H1 (cell line): ENCODE data around the gene GPC1. TPM values are rescaled to one million over a fixed set of nuclear protein-coding genes. Genes with fewer than 3 reads are reported as not detected.

Experiments
- CTCF ChIA-PET: fragments of 300-600 bp; sonication (Branson Sonifier 250); formaldehyde crosslinking; loops from one replicate; lab custom pipeline; 2021; ENCODE audit not compliant: partially characterized antibody; lab: Charles Lee
- POLR2A ChIA-PET: fragments of 300-600 bp; sonication (Branson Sonifier 250); formaldehyde crosslinking; loops from one replicate; lab custom pipeline; 2021; ENCODE audit warnings: inconsistent platforms; ENCODE audit not compliant: partially characterized antibody; lab: Charles Lee
- DNase-seq, 2 experiments: peaks; one replicate each; pipeline versions ENCODE4 v3.0.0 to v3.0.0-alpha.2; 2010 to 2022; ENCODE audit warnings: low spot score in 2 of 2, low read depth in 1 of 2, mixed read lengths in 1 of 2
- FAIRE-seq: peaks from 2 replicates; lab custom pipeline; 2011; peaks lifted over from hg19 to GRCh38; lab: Jason Lieb, UNC
- H2AFZ ChIP-seq: 2 replicates; pipeline ENCODE4 v1.8.1; 2012; ENCODE audit warnings: low read length, inconsistent platforms
- H2AK5ac ChIP-seq: 2 replicates; pipeline ENCODE4 v1.6.1; 2013; ENCODE audit warnings: low read depth, low read length
- H2BK120ac ChIP-seq: replicated peaks from 2 replicates; pipeline ENCODE3; 2013; ENCODE audit warnings: low read depth, low read length, inconsistent platforms
- H2BK12ac ChIP-seq: 2 replicates; pipeline ENCODE4 v1.6.1; 2013; ENCODE audit warnings: low read depth, low read length
- H2BK15ac ChIP-seq: 2 replicates; pipeline ENCODE4 v1.6.1; 2013; ENCODE audit warnings: low read length
- H2BK20ac ChIP-seq: 2 replicates; pipeline ENCODE4 v1.6.1; 2013; ENCODE audit warnings: low read length
- H2BK5ac ChIP-seq: 2 replicates; pipeline ENCODE4 v1.6.1; 2013; ENCODE audit warnings: low read depth, low read length
- H3K14ac ChIP-seq: 2 replicates; pipeline ENCODE4 v1.6.1; 2013; ENCODE audit warnings: inconsistent platforms; ENCODE audit not compliant: insufficient read length
- H3K18ac ChIP-seq: 2 replicates; pipeline ENCODE4 v1.6.1; 2013; ENCODE audit warnings: low read length; ENCODE audit errors: extremely low read depth
- H3K23ac ChIP-seq: 2 replicates; pipeline ENCODE4 v1.6.1; 2013; ENCODE audit warnings: inconsistent platforms; ENCODE audit not compliant: insufficient read length
- H3K23me2 ChIP-seq: 2 replicates; pipeline ENCODE4 v1.6.1; 2013; ENCODE audit warnings: low read depth, low read length
- H3K27ac ChIP-seq: 2 replicates; pipeline ENCODE4 v1.6.1; 2011; ENCODE audit warnings: low read depth, low read length, inconsistent platforms
- H3K27me3 ChIP-seq, 4 experiments: replicated peaks in 1 of 4; 1 replicate in 1 of 4; 2 replicates in 3 of 4; pipeline versions ENCODE4 v1.6.1 to v1.8.1; 2011 to 2013; ENCODE audit warnings: low read length in 3 of 4, mild to moderate bottlenecking in 3 of 4, inconsistent platforms in 2 of 4, mixed read lengths in 2 of 4, moderate library complexity in 1 of 4; ENCODE audit not compliant: control insufficient read depth in 3 of 4, insufficient read depth in 3 of 4; ENCODE audit errors: extremely low read depth in 1 of 4
- H3K36me3 ChIP-seq, 4 experiments: 2 replicates each; pipeline versions ENCODE4 v1.6.1 to v1.8.1; 2011 to 2013; ENCODE audit warnings: mild to moderate bottlenecking in 4 of 4, low read length in 3 of 4, moderate library complexity in 2 of 4, control low read depth in 1 of 4, inconsistent platforms in 1 of 4; ENCODE audit not compliant: insufficient read depth in 4 of 4, control insufficient read depth in 2 of 4
- H3K4ac ChIP-seq: replicated peaks from 2 replicates; pipeline ENCODE3; 2013; ENCODE audit warnings: low read length, low read depth, mixed read lengths, inconsistent platforms; ENCODE audit not compliant: insufficient read length
- H3K4me1 ChIP-seq, 4 experiments: replicated peaks in 1 of 4; 1 replicate in 1 of 4; 2 replicates in 3 of 4; pipeline versions ENCODE4 v1.6.1 to v1.8.1; 2011 to 2013; ENCODE audit warnings: low read length in 3 of 4, inconsistent platforms in 2 of 4, mixed read lengths in 1 of 4; ENCODE audit not compliant: insufficient read depth in 4 of 4, control insufficient read depth in 3 of 4
- H3K4me2 ChIP-seq, 2 experiments: 2 replicates each; pipeline versions ENCODE4 v1.6.1 to v1.8.1; 2011 to 2013; ENCODE audit warnings: low read depth in 2 of 2, low read length in 2 of 2, control low read depth in 1 of 2, inconsistent platforms in 1 of 2, mild to moderate bottlenecking in 1 of 2; ENCODE audit not compliant: insufficient read depth in 1 of 2
- H3K4me3 ChIP-seq, 4 experiments: fragments of 200-600, 300-600 bp in 1 of 4; sonication (generic), shearing (Covaris generic), sonication (Bioruptor Twin) in 1 of 4; 2 replicates each; pipeline versions ENCODE4 v1.5.1 to v1.8.1; 2011 to 2016; ENCODE audit warnings: low read length in 4 of 4, low read depth in 3 of 4, control low read depth in 2 of 4, inconsistent platforms in 2 of 4, mild to moderate bottlenecking in 2 of 4, mixed read lengths in 1 of 4, moderate library complexity in 1 of 4; ENCODE audit not compliant: insufficient read depth in 2 of 4; ENCODE audit errors: extremely low read depth in 1 of 4
- H3K56ac ChIP-seq: replicated peaks from 2 replicates; pipeline ENCODE3; 2013; ENCODE audit warnings: low read depth, mild to moderate bottlenecking, mixed read lengths, low read length, inconsistent platforms; ENCODE audit not compliant: insufficient read length
- H3K79me1 ChIP-seq: 2 replicates; pipeline ENCODE4 v1.6.1; 2013; ENCODE audit warnings: low read depth, low read length, control low read depth
- H3K79me2 ChIP-seq, 2 experiments: 2 replicates each; pipeline versions ENCODE4 v1.6.1 to v1.8.1; 2012 to 2013; ENCODE audit warnings: low read length in 2 of 2, mild to moderate bottlenecking in 2 of 2, inconsistent platforms in 1 of 2; ENCODE audit not compliant: insufficient read depth in 2 of 2, control insufficient read depth in 1 of 2
- H3K9ac ChIP-seq, 4 experiments: replicated peaks in 1 of 4; 1 replicate in 1 of 4; 2 replicates in 3 of 4; pipeline versions ENCODE4 v1.6.1 to v1.8.1; 2011 to 2013; ENCODE audit warnings: low read depth in 3 of 4, low read length in 3 of 4, control low read depth in 2 of 4, mild to moderate bottlenecking in 2 of 4, moderate library complexity in 2 of 4, inconsistent platforms in 1 of 4; ENCODE audit errors: extremely low read depth in 1 of 4
- H3K9me3 ChIP-seq, 2 experiments: 2 replicates each; pipeline versions ENCODE4 v1.6.1 to v1.8.1; 2012 to 2013; ENCODE audit warnings: mild to moderate bottlenecking in 2 of 2, moderate library complexity in 2 of 2, control low read depth in 1 of 2, inconsistent platforms in 1 of 2, low read depth in 1 of 2, low read length in 1 of 2, mixed read lengths in 1 of 2; ENCODE audit not compliant: insufficient read depth in 2 of 2
- H4K20me1 ChIP-seq, 2 experiments: replicated peaks in 1 of 2; 2 replicates each; pipeline versions ENCODE3 to v1.8.1; 2011 to 2013; ENCODE audit warnings: inconsistent platforms in 2 of 2, low read length in 2 of 2, mild to moderate bottlenecking in 1 of 2; ENCODE audit not compliant: insufficient read depth in 2 of 2, control insufficient read depth in 1 of 2
- H4K5ac ChIP-seq: 2 replicates; pipeline ENCODE4 v1.6.1; 2013; ENCODE audit warnings: low read length, low read depth, mixed read lengths, inconsistent platforms; ENCODE audit not compliant: insufficient read length
- H4K8ac ChIP-seq: 2 replicates; pipeline ENCODE4 v1.8.0; 2013; ENCODE audit warnings: mild to moderate bottlenecking, moderate library complexity, low read length, inconsistent platforms; ENCODE audit not compliant: insufficient read depth; ENCODE audit errors: extremely low read depth
- H4K91ac ChIP-seq: replicated peaks from 2 replicates; pipeline ENCODE3; 2013; ENCODE audit warnings: low read length, mixed read lengths, inconsistent platforms; ENCODE audit not compliant: insufficient read length
- BCL11A ChIP-seq, 2 experiments: IDR thresholded peaks; one replicate each; pipeline ENCODE4 v1.6.1; 2011; ENCODE audit warnings: low read depth in 2 of 2, low read length in 2 of 2, mild to moderate bottlenecking in 2 of 2
- MAX ChIP-seq: IDR thresholded peaks from 2 replicates; pipeline ENCODE4 v1.6.1; 2012; ENCODE audit warnings: inconsistent platforms
- SIN3A ChIP-seq, 2 experiments: IDR thresholded peaks in 1 of 2; conservative IDR thresholded peaks in 1 of 2; 2 replicates each; pipeline ENCODE4 v1.6.1; 2011 to 2012; ENCODE audit warnings: low read length in 2 of 2, improper control_type of control experiment in 1 of 2, low read depth in 1 of 2, mild to moderate bottlenecking in 1 of 2
- ZNF274 ChIP-seq: IDR thresholded peaks from 2 replicates; pipeline ENCODE4 v1.7.0; 2012; ENCODE audit warnings: low read length, borderline replicate concordance; ENCODE audit errors: extremely low read depth
- WGBS, 2 experiments: shearing (Covaris generic) in 1 of 2; methylation state at CpG; one replicate each; pipeline versions ENCODE4 v1.1.6 to v1.1.7; 2013 to 2015; ENCODE audit warnings: low lambda C conversion rate in 2 of 2, mixed read lengths in 2 of 2, inconsistent platforms in 1 of 2, low coverage in 1 of 2, missing lambda C conversion rate in 1 of 2; ENCODE audit not compliant: insufficient replicate concordance in 2 of 2, insufficient coverage in 1 of 2, insufficient read length in 1 of 2; ENCODE audit errors: extremely low coverage in 1 of 2, missing lambda C conversion rate in 1 of 2; 5-methylcytosine and 5-hydroxymethylcytosine counted together
- polyA plus RNA-seq, 7 experiments: library from polyadenylated mRNA; depleted of rRNA in 3 of 7; stranded (reverse) in 5 of 7; unstranded in 2 of 7; fragments of >200 nt in 5 of 7; fragments of 200-250 nt in 2 of 7; gene quantifications; 1 replicate in 5 of 7; 2 replicates in 1 of 7; 4 replicates in 1 of 7; pipeline versions ENCODE4 v1.2.1 to v1.2.3, GENCODE V29; 2011 to 2013; ENCODE audit warnings: missing spikeins in 2 of 7, mixed read lengths in 2 of 7
- total RNA-seq: library from RNA; stranded (reverse); fragmentation: NEBNext Ultra II Directional; extraction: Animal tissue kit (Norgen Biotek cat#: 25700); gene quantifications from 2 replicates; pipeline ENCODE4 v1.2.1, GENCODE V29; 2021

Gene GPC1
- total and polyA plus RNA-seq, 2 of the 8 experiments (the other 6 are each of a cell fraction or from before 2014, with no cell fraction given): 21.9 to 28.3 TPM

DNA sequence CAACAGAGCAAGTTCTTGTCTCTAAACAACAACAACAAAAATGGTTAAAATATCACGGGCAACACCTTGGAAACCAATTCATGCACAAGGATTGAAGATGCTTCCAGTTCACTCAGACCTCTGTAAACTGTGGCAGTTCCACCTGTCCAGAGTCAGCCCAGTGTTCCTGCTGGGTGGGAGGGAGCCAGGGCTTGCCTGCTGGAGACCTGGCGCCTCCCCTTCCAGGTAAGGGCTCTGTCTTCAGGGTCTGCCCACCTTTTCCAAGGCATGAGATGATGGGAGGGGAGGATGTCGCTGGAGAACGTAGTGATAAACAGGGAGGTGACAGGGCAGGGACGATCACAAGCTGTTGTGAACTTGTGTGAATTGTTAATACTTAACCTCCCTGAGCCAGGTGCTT lies 9.8 kb upstream of the GPC1 start:
- TF ChIP-seq ZNF274: no peak
- TF ChIP-seq BCL11A (IDR thresholded peaks at IDR 0.05; ENCODE audit: low read depth in 2 of 2, low read length in 2 of 2): no peak
- no peak for TF ChIP-seq SIN3A (conservative IDR thresholded peaks at IDR 0.05 in 1 of 2, IDR thresholded peaks at IDR 0.05 in 1 of 2; ENCODE audit: low read depth in 1 of 2, low read length in 2 of 2)
- no peak for TF ChIP-seq MAX
- TF ChIP-seq, all 59 proteins: peak for 0
- Histone ChIP-seq H4K20me1 (no peaks in the 10 kb centered on the region), H3K4ac (no peak overlapping the region), H3K9me3 (peaks cover 13 to 31% of the 10 kb centered on the region in 2 experiments; a peak in 3 of 4 replicates), H3K79me2 (no peaks in the 10 kb centered on the region), H3K18ac (no peak overlapping the region), H3K56ac (no peak overlapping the region), H2AFZ (no peak overlapping the region), H3K27ac (no peak overlapping the region), H4K5ac (no peak overlapping the region), H4K8ac (no peak overlapping the region), H3K23ac (no peak overlapping the region), H3K27me3 (0 out of 7 replicates have a peak, but pooled peaks cover 0 to 8% (median under 1%) of the 10 kb centered on the region in 4 experiments), H3K4me1 (peaks cover 0 to 2% (median 0%) of the 10 kb centered on the region in 4 experiments; a peak in 1 of 7 replicates), H3K9ac (no peak overlapping the region), H4K91ac (no peak overlapping the region), H3K4me2 (no peak overlapping the region), H2BK20ac (no peak overlapping the region), H2BK15ac (no peak overlapping the region), H2BK120ac (no peak overlapping the region), H2BK12ac (no peak overlapping the region), H3K36me3 (no peaks in the 10 kb centered on the region), H3K23me2 (no peaks in the 10 kb centered on the region), H2BK5ac (no peak overlapping the region), H3K79me1 (no peaks in the 10 kb centered on the region), H2AK5ac (no peak overlapping the region), H3K4me3 (no peak overlapping the region), H3K14ac (no peak overlapping the region)
- ChIA-PET POLR2A (no interaction called here), CTCF (interaction anchor here (1.3 to 1.9 kb wide), 3 partner anchors 11 to 193 kb away, joined by 3 to 5 read pairs (median 4); no protein-coding TSS in a partner anchor)
- 86% methylated on average over 4 of the region's 5 CpGs; no CpG with 5 or more reads in 1 of the 2 experiments for WGBS, 2 experiments
- DNase-seq (no peak), FAIRE-seq (no peak)
